Smooth muscle cell (in vitro differentiated cells): ENCODE data around the gene TMEM18. TPM values are rescaled to one million over a fixed set of nuclear protein-coding genes. Genes with fewer than 3 reads are reported as not detected.

ENCODE experiments used
- DNase-seq: peaks from one replicate; lab custom pipeline; 2025; ENCODE audit not compliant: unreplicated experiment; lab: John Stamatoyannopoulos, UW
- H2AFZ ChIP-seq: fragments of 200-600 bp; sonication (generic); 2 replicates; pipeline ENCODE4 v1.6.0; 2016; ENCODE audit warnings: antibody characterized with exemption, low read depth, mild to moderate bottlenecking
- H3F3A ChIP-seq: fragments of 200-600 bp; sonication (generic); 2 replicates; pipeline ENCODE4 v1.6.0; 2017; ENCODE audit warnings: antibody characterized with exemption, low read depth
- H3K27ac ChIP-seq: fragments of 200-600 bp; sonication (generic); 2 replicates; pipeline ENCODE4 v1.5.1; 2016; ENCODE audit warnings: low read depth, mild to moderate bottlenecking
- H3K27me3 ChIP-seq: fragments of 200-600 bp; sonication (generic); 2 replicates; pipeline ENCODE4 v1.6.1; 2016; ENCODE audit warnings: low read depth, mild to moderate bottlenecking
- H3K36me3 ChIP-seq: fragments of 200-600 bp; sonication (generic); 2 replicates; pipeline ENCODE4 v1.5.1; 2016; ENCODE audit warnings: low read depth
- H3K4me1 ChIP-seq: fragments of 200-600 bp; sonication (generic); 2 replicates; pipeline ENCODE4 v1.5.1; 2016; ENCODE audit warnings: low read depth
- H3K4me2 ChIP-seq: fragments of 200-600 bp; sonication (generic); 2 replicates; pipeline ENCODE4 v1.6.0; 2016; ENCODE audit warnings: mild to moderate bottlenecking
- H3K4me3 ChIP-seq: fragments of 200-600 bp; sonication (generic); 2 replicates; pipeline ENCODE4 v1.5.1; 2016; ENCODE audit warnings: mild to moderate bottlenecking
- H3K79me2 ChIP-seq: fragments of 200-600 bp; sonication (generic); 2 replicates; pipeline ENCODE4 v1.6.0; 2016; ENCODE audit warnings: low read depth, mild to moderate bottlenecking
- H3K9ac ChIP-seq: fragments of 200-600 bp; sonication (generic); 2 replicates; pipeline ENCODE4 v1.6.0; 2016; ENCODE audit warnings: low read depth
- H3K9me3 ChIP-seq: fragments of 200-600 bp; sonication (generic); replicated peaks from 2 replicates; pipeline ENCODE4 v1.5.1; 2016; ENCODE audit warnings: low read depth
- H4K20me1 ChIP-seq: fragments of 200-600 bp; sonication (generic); 2 replicates; pipeline ENCODE4 v1.6.0; 2016; ENCODE audit warnings: low read depth
- CTCF ChIP-seq: fragments of 200-600 bp; sonication (generic); IDR thresholded peaks from 2 replicates; pipeline ENCODE4 v1.5.1; 2017; ENCODE audit warnings: borderline replicate concordance, mild to moderate bottlenecking, antibody characterized with exemption; ENCODE audit not compliant: insufficient read depth, poor library complexity, severe bottlenecking
- WGBS: methylation state at CpG from one replicate; pipeline ENCODE4 v1.1.7; 2016; ENCODE audit warnings: low lambda C conversion rate; 5-methylcytosine and 5-hydroxymethylcytosine counted together
- polyA plus RNA-seq: library from polyadenylated mRNA; unstranded; fragments of >200 nt; fragmentation: Nextera tagmentation; extraction: Ambion mirVana; gene quantifications from 2 replicates; pipeline ENCODE4 v1.2.1, GENCODE V29; 2016
- total RNA-seq: library from RNA; depleted of rRNA; stranded (reverse); fragments of >200 nt; gene quantifications from 2 replicates; pipeline ENCODE4 v1.2.3, GENCODE V29; 2014

TMEM18 gene
- total and polyA plus RNA-seq, 2 experiments from 2014 or later, result 18.3 to 29.1 TPM

GRCh38 chr2:633371-633770 lies 43.8 kb downstream of the TMEM18 start:
- H3F3A ChIP-seq, result no peaks in the 10 kb centered on the region
- H3K4me1 ChIP-seq, result no peaks in the 10 kb centered on the region
- no peak for DNase-seq
- no peaks in the 10 kb centered on the region for H3K79me2 ChIP-seq
- no peaks in the 10 kb centered on the region for H3K9me3 ChIP-seq
- no peaks in the 10 kb centered on the region for H3K27me3 ChIP-seq
- H3K36me3 ChIP-seq, result no peaks in the 10 kb centered on the region
- WGBS, result 79% methylated on average over 5 of the region's 5 CpGs
- H2AFZ ChIP-seq, result no peak overlapping the region
- H3K9ac ChIP-seq, result no peak overlapping the region
- H3K27ac ChIP-seq, result no peak overlapping the region
- no peak overlapping the region for H3K4me3 ChIP-seq
- no peak for TF ChIP-seq CTCF
- H3K4me2 ChIP-seq, result no peak overlapping the region
- H4K20me1 ChIP-seq, result no peaks in the 10 kb centered on the region

GRCh38 chr2:632471-632870 lies 44.7 kb downstream of the TMEM18 start:
- peaks cover 4% of the 10 kb centered on the region for H3K4me1 ChIP-seq
- H3K79me2 ChIP-seq, result no peaks in the 10 kb centered on the region
- no peak overlapping the region for H2AFZ ChIP-seq
- H3K9me3 ChIP-seq, result no peaks in the 10 kb centered on the region
- no peak overlapping the region for H3K9ac ChIP-seq
- no peak for TF ChIP-seq CTCF
- H3K4me2 ChIP-seq, result no peak overlapping the region
- no peaks in the 10 kb centered on the region for H3F3A ChIP-seq
- DNase-seq, result no peak
- H3K36me3 ChIP-seq, result no peaks in the 10 kb centered on the region
- H3K27me3 ChIP-seq, result no peaks in the 10 kb centered on the region
- H3K4me3 ChIP-seq, result no peak overlapping the region
- no peaks in the 10 kb centered on the region for H4K20me1 ChIP-seq
- no peak overlapping the region for H3K27ac ChIP-seq

DNA sequence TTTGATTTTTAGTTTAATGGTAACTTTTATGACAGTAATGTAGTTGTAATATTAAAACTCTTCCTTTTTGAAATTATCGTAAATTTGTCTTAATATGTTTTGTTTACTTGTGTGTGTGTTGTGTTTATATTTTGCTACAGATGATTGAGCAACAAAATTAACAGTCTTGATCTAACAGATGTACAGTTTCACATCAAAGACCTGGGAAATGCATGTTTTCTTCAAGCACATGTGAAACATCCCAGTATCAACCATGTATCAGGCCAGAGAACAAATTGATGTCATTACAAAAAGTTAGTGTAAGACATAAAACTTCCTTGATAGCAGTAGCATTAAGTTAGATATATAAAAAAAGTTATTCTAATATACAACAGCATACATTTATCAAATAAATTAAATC lies 45.5 kb downstream of the TMEM18 start:
- H3K79me2 ChIP-seq, result no peaks in the 10 kb centered on the region
- WGBS, result 93% methylated on average over 1 of the region's 1 CpG
- no peak for TF ChIP-seq CTCF

DNA sequence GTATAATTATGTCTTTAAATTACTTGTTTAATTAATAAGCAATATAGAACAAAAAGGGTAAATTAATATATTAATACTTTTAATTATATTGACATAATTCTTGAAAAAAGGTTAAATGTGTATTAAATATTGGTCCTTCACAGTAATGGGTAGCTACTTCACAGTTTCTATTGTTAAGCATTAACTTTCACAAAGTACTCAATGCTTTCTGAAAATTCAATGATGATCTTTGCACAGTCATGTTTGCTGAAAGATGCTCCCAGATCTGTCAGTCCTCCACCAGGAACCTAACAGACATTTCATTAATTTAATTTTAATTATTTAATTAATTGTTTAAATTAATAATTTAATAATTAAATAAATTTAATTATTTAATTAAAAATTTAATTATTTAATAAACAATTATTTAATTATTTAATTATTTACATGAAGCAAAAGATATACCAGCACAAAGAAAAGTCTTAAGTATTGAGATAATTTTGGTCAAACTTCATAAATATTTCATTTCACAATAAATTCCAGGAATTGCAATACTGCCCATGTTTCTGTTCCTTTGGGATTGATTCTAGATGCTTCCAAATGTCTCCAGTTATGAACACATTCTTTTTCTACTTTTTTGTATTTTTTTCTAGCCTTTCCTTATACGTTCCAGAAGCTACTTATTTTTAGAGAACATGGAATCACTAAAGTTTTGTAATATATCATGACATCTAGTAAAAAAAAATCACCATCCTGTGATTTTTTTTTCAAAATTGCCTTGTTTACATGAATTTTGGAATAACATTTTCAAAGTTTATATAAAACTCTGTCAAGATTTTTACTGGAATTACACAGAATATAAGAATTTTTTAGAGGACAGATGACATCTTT lies 46.5 kb downstream of the TMEM18 start:
- no peaks in the 10 kb centered on the region for H3K79me2 ChIP-seq
- no peaks in the 10 kb centered on the region for H4K20me1 ChIP-seq
- H3F3A ChIP-seq, result no peaks in the 10 kb centered on the region
- no peak for DNase-seq
- no peaks in the 10 kb centered on the region for H3K9me3 ChIP-seq
- no peaks in the 10 kb centered on the region for H3K36me3 ChIP-seq
- no peaks in the 10 kb centered on the region for H3K27me3 ChIP-seq
- no peak overlapping the region for H3K9ac ChIP-seq
- peaks cover 12% of the 10 kb centered on the region for H3K4me1 ChIP-seq
- no peak for TF ChIP-seq CTCF
- no peak overlapping the region for H3K4me3 ChIP-seq
- WGBS, result 0% methylated on average over 1 of the region's 1 CpG
- no peak overlapping the region for H2AFZ ChIP-seq
- H3K4me2 ChIP-seq, result no peak overlapping the region
- H3K27ac ChIP-seq, result no peak overlapping the region

More for the DNA sequence above, 45.5 kb downstream of the TMEM18 start:
- no peaks in the 10 kb centered on the region for H3K27me3 ChIP-seq
- DNase-seq, result no peak
- no peak overlapping the region for H3K27ac ChIP-seq
- peaks cover 12% of the 10 kb centered on the region for H3K4me1 ChIP-seq
- H3K36me3 ChIP-seq, result no peaks in the 10 kb centered on the region
- no peak overlapping the region for H3K4me3 ChIP-seq
- H2AFZ ChIP-seq, result no peak overlapping the region
- H3K4me2 ChIP-seq, result no peak overlapping the region
- H4K20me1 ChIP-seq, result no peaks in the 10 kb centered on the region
- H3K9ac ChIP-seq, result no peak overlapping the region
- no peaks in the 10 kb centered on the region for H3K9me3 ChIP-seq
- H3F3A ChIP-seq, result no peaks in the 10 kb centered on the region
